Right renal pelvis (tissue), 4 donors: ENCODE measurements around the gene TBC1D1. TPM values are rescaled to one million over a fixed set of nuclear protein-coding genes. Genes with fewer than 3 reads are reported as not detected.
"Not testable (repeated sequence)": the region's sequence is repeated elsewhere in the genome, so short reads cannot be mapped to it uniquely, and the experiment has no call there.

Experiments
- DNase-seq, 4 donors: peaks; one replicate each; pipeline ENCODE4 v3.0.0-alpha.2; 2013; ENCODE audit warnings: low read depth in 4 of 4, low spot score in 3 of 4, missing footprints in 1 of 4
- polyA plus RNA-seq, 4 donors: library from polyadenylated mRNA; unstranded; fragments of 120-200 nt; gene quantifications; one replicate each; pipeline ENCODE4 v1.2.1, GENCODE V29; 2013; ENCODE audit not compliant: insufficient read length in 4 of 4

The TBC1D1 gene
- polyA plus RNA-seq, 4 donors: 174 to 197 (median 180) TPM

DNA sequence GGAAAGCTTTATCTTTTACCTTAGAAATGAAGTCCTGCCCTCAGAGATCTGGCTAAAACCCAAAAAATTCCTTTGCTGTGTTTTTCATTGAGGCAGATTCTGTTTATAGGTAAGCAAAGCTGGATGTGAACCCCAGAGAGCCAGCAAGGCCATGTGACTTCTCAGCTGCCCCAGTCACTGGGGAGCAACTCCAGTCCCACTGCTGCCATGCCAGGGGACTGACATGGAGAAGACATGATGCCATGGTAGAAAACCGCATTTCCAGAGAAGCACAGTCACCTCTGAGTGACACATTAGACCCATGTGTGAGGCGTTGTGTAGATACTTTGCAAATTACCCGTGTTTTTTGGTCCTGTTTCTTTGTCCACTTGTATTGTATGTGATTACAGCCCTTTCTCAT is 114.8 kb downstream of the TBC1D1 start:
- no peak for DNase-seq

DNA sequence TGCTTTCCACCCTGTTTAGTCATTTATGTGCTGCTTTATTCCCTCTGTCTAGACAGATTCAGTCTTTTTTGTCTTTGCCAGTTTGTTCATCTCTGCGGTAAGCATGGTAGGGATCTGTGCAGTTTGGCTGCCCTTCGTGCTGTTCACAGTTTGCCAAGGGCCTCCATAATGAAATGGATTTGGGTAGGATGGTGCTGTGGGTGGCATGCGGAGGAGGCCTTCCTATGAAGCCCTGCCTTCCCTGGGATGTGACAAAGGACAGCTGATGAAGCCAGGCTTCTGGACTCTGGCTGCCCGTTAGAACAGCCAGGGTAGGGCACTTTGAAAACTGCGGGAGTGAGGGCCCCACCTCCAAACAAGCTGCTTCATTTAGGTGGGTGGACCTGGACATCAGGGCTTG is 116.8 kb downstream of the TBC1D1 start:
- no peak for DNase-seq

DNA sequence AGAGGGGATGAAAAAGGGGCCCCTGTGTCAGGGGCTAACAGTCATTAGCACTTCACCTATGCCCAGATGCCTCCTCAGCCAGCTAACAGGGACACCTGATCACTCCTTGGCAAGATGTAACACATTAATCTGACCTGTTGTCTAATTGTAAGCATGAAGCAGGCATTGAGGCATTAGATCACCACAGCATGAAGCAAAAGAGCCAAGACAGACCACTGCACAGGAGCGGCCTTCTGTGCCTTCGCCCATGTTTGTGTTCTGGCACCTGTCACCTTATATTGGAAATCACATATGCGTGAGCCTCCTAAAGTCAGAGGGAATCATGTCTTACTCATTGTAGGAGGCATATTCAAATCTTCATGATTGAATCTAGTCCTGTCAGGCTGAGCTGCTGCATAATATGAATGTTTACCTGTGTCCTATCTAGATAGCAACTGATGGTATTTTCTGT is 117.7 kb downstream of the TBC1D1 start:
- DNase-seq: no peak

- no peak for DNase-seq
Observed at GRCh38 chr4:38009421-38009820, 118.5 kb downstream of the TBC1D1 start.

GRCh38 chr4:38009949-38010348 is 119.1 kb downstream of the TBC1D1 start:
- DNase-seq: no peak

- no peak for DNase-seq
Observed at GRCh38 chr4:38011511-38012162, 120.8 kb downstream of the TBC1D1 start.

GRCh38 chr4:38013461-38014366 is 122.8 kb downstream of the TBC1D1 start:
- no peak for DNase-seq

GRCh38 chr4:38014421-38014852 is 123.6 kb downstream of the TBC1D1 start:
- DNase-seq: no peak

DNA sequence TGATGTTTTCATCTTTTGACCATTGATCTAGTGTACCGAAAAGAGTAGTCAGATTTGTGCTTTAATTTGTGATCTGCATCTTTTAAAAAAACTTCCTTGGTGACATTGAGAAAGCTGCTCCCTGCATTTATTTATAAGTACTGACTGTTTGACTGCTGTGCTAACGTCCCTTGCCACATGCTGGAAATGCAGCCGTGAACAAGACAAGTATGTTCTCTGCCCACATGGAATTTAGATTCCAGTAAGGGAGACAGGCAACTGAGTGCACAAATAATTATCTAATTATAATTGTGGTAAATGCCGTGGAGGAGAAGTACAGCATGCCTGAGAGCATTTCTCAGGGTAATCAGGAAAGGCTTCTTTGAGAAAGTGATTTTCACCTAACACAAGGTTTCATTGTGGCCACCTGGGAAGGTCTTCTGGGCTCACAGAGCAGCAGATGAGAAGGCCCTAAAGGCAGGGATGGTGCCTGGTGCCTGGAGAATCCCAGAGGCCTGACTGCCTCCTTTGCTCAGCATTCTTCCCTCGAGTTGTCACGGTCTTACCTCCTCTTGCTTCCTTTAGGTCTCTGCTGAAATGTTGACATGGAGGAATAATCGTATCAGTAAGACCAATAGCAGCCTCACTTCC is 125.1 kb downstream of the TBC1D1 start:
- no peak for DNase-seq

- DNase-seq: no peak
Observed at GRCh38 chr4:38016698-38017097, 125.8 kb downstream of the TBC1D1 start.

- DNase-seq: no peak
Observed at GRCh38 chr4:38017609-38018008, 126.7 kb downstream of the TBC1D1 start.

DNA sequence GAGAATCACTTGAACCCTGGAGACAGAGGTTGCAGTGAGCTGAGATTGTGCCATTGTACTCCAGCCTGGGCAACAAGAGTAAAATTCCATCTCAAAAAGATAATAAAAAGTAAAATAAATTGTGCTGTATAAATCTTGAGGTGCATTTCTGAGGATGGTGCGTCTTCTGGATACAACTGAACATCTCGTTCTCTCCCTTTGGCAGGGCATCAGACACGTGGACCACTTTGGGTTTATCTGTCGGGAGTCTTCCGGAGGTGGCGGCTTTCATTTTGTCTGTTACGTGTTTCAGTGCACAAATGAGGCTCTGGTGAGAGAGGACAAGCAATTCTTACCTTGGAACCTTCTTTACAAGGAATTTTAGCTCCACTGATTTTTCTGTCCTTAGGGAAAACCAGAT is 129.5 kb downstream of the TBC1D1 start:
- no peak for DNase-seq

DNA sequence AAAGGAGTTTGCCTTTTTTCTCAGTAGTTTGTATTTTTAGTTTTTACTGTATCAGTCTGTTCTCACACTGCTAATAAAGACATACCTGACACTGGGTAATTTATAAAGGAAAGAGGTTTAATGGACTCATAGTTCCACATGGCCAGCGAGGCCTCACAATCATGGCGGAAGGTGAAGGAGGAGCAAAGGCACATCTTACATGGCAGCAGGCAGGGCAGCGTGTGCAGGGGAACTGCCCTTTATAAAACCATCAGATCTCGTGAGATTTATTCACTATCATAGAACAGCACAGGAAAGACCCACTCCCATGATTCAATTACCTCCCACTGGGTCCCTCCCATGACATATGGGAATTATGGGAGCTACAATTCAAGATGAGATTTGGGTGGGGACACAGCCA is 130.1 kb downstream of the TBC1D1 start:
- not testable (repeated sequence) for DNase-seq

- no peak for DNase-seq
Observed at GRCh38 chr4:38021751-38022150, 130.9 kb downstream of the TBC1D1 start.

DNA sequence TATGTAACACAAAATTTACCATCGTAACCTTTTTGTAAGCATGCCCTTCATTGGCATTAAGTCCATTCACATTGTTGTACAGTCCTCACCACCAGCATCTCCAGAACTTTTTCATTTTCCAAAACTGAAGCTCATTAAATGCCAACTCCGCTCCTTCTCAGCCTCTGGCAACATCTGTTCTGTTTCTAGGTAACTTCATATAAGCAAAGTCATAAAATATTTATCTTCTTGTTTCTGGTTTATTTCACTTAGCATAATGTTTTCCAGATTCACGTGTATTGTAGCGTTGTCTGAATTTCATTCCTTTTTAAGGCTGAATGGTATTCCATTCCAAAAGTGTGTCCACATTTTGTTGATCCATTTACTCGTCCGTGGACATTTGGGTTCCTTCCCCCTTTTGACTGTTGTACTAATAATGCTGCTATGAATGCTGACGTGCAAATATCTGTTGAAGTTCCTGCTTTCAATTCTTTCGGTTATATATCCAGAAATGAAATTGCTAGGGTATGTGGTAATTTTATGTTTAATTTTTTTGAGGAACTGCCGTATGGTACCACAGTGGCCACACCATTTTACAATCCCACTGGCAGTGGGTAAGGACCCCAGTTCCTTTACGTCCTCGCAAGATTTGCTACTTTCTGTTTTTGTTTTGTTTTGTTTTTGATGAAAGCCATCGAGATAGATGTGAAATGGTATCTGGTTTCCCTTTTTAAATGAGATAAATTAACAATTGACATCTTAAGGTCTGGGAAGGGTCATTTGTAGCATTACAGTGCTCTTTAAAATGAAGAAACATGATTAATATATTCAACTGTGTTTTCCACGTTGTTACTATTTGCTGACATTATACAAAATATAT is 132.7 kb downstream of the TBC1D1 start:
- DNase-seq: no peak

DNA sequence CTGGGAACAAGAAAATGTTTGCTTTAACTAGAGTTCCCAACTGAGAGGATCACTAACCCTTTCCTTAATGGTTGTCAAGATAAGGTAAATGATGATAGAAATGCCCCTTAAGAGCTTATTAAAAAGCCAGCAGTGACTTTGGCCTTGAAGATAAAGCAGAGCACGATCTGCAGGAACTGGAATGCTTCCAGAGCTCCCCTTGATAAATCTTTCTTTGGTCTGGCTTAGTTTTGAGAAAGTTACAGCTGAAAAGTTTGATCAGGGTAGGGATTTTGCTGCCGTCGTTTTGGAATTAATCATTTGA is 133.3 kb downstream of the TBC1D1 start:
- DNase-seq: no peak

GRCh38 chr4:38025665-38026064 is 134.8 kb downstream of the TBC1D1 start:
- no peak for DNase-seq

- DNase-seq: no peak
Observed at GRCh38 chr4:38026158-38026740, 135.4 kb downstream of the TBC1D1 start.

DNA sequence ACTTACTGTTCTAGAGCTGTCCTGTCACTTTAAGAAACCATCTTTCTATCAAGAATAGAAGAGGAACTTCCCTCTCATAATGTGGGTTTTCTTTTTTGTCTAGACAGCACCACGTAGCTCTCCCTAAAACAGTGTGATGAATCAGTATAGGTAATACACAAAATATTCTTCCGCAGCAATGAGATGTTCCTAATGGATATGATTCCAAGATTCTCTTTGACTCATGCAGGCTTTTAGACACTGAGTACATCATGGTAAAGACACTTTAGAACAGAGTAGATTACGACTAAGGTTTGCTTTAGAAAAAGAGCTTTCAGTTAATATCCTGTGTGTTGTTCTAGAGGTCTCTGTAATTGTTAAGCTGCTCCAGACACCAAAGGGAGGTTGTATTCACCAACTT is 139.1 kb downstream of the TBC1D1 start:
- no peak for DNase-seq
